OCI-LY7 (cell line): ENCODE results near the gene ZNF284. TPM values are rescaled to one million over a fixed set of nuclear protein-coding genes. Genes with fewer than 3 reads are reported as not detected.

ENCODE experiments used
- Bru-seq: library from RNA; stranded (reverse); fragments of 400-500 nt; gene quantifications from one replicate; lab custom pipeline; 2021; lab: Mats Ljungman, UMichigan
- BruChase-seq, 2 experiments: library from RNA; stranded (reverse); fragments of 400-500 nt; gene quantifications; one replicate each; lab custom pipeline; 2021; lab: Mats Ljungman, UMichigan
- BruUV-seq: library from RNA; stranded (reverse); fragments of 400-500 nt; replicated peaks from 2 replicates; lab custom pipeline; 2021; lab: Mats Ljungman, UMichigan
- CTCF ChIA-PET: fragments of 300-600 bp; sonication (Branson Sonifier 250); formaldehyde crosslinking; loops from one replicate; lab custom pipeline; 2022; ENCODE audit warnings: antibody characterized with exemption; ENCODE audit not compliant: unreplicated experiment; lab: Charles Lee
- POLR2A ChIA-PET: fragments of 300-600 bp; sonication (Branson Sonifier 250); formaldehyde crosslinking; loops from one replicate; lab custom pipeline; 2022; ENCODE audit warnings: antibody characterized with exemption; lab: Charles Lee
- DNase-seq: peaks from one replicate; pipeline ENCODE4 v3.0.0-alpha.2; 2015; ENCODE audit warnings: low spot score
- H2AFZ ChIP-seq: fragments of 200-600 bp; sonication (generic), shearing (Covaris generic); 2 replicates; pipeline ENCODE4 v1.6.1; 2014; ENCODE audit warnings: mild to moderate bottlenecking, antibody characterized with exemption, low read length, moderate library complexity
- H3K27ac ChIP-seq: fragments of 200-600 bp; sonication (generic); 2 replicates; pipeline ENCODE4 v1.5.1; 2014; ENCODE audit warnings: mixed run types, low read depth, mild to moderate bottlenecking, moderate library complexity, low read length, inconsistent platforms; ENCODE audit not compliant: poor library complexity, severe bottlenecking
- H3K36me3 ChIP-seq: fragments of 200-600 bp; sonication (generic); 2 replicates; pipeline ENCODE4 v1.6.1; 2014; ENCODE audit warnings: mild to moderate bottlenecking, antibody characterized with exemption, low read length, moderate library complexity, mixed read lengths; ENCODE audit not compliant: insufficient read depth
- H3K4me1 ChIP-seq: fragments of 200-600 bp; sonication (generic); 2 replicates; pipeline ENCODE4 v1.5.1; 2014; ENCODE audit warnings: mild to moderate bottlenecking, low read length; ENCODE audit not compliant: insufficient read depth, poor library complexity, severe bottlenecking
- H3K4me2 ChIP-seq: fragments of 200-600 bp; sonication (generic); 2 replicates; pipeline ENCODE4 v1.6.1; 2014; ENCODE audit warnings: mild to moderate bottlenecking, low read length
- H3K4me3 ChIP-seq: fragments of 200-600 bp; sonication (generic); 2 replicates; pipeline ENCODE4 v1.5.1; 2014; ENCODE audit warnings: mild to moderate bottlenecking, low read depth, low read length; ENCODE audit not compliant: poor library complexity, severe bottlenecking
- H3K79me2 ChIP-seq: fragments of 200-600 bp; sonication (generic); 2 replicates; pipeline ENCODE4 v1.6.1; 2016; ENCODE audit warnings: low read depth, mild to moderate bottlenecking, low read length, moderate library complexity, mixed read lengths; ENCODE audit not compliant: insufficient read depth
- H3K9me2 ChIP-seq: fragments of 200-600 bp; sonication (generic); 2 replicates; pipeline ENCODE4 v1.6.1; 2016; ENCODE audit warnings: mild to moderate bottlenecking, low read length, mixed read lengths; ENCODE audit not compliant: insufficient read depth
- H3K9me3 ChIP-seq: fragments of 200-600 bp; sonication (generic); 2 replicates; pipeline ENCODE4 v1.6.1; 2014; ENCODE audit warnings: mild to moderate bottlenecking, mixed run types, low read length, mixed read lengths
- H4K20me1 ChIP-seq: fragments of 200-600 bp; sonication (generic); 2 replicates; pipeline ENCODE4 v1.6.1; 2014; ENCODE audit warnings: mild to moderate bottlenecking, antibody characterized with exemption, low read length, moderate library complexity, mixed read lengths; ENCODE audit not compliant: insufficient read depth
- CTCF ChIP-seq: fragments of 200-600 bp; sonication (generic); conservative IDR thresholded peaks from 2 replicates; pipeline ENCODE4 v1.5.1; 2014; ENCODE audit warnings: mild to moderate bottlenecking, antibody characterized with exemption, low read length, moderate library complexity, mixed read lengths
- EZH2phosphoT487 ChIP-seq: fragments of 200-600 bp; sonication (generic); IDR thresholded peaks from 2 replicates; pipeline ENCODE4 v1.6.1; 2018; ENCODE audit warnings: low read depth, borderline replicate concordance, mild to moderate bottlenecking, mixed run types, antibody characterized with exemption, low read length, moderate library complexity, mixed read lengths
- intact Hi-C: fragments of 100-400 bp; cut with micrococcal nuclease; formaldehyde crosslinking; loops from one replicate; pipeline ENCODE4 v1.10.0; 2022; ENCODE audit not compliant: unreplicated experiment
- long read RNA-seq: library from polyadenylated mRNA; stranded (forward); transcript quantifications from one replicate; pipeline ENCODE4 v2.0.0, GENCODE V29; 2022
- total RNA-seq, 2 experiments: library from RNA; depleted of rRNA in 1 of 2; stranded (reverse); fragments of >200 nt in 1 of 2; shearing (Covaris generic) in 1 of 2; gene quantifications; 2 replicates each; pipeline ENCODE4 v1.2.3, GENCODE V29; 2014 to 2022

The ZNF284 gene
- not detected in 2 replicates for total RNA-seq (2014; rRNA removed; shearing (Covaris generic))
- not detected in 2 replicates for total RNA-seq (2022)
- Bru-seq, nascent RNA = not detected
- BruChase-seq, experiment 1, labeled RNA remaining after a 6-hour chase = not detected
- BruChase-seq, experiment 2, labeled RNA remaining after a 2-hour chase = not detected
- long read RNA-seq = 0 reads

DNA sequence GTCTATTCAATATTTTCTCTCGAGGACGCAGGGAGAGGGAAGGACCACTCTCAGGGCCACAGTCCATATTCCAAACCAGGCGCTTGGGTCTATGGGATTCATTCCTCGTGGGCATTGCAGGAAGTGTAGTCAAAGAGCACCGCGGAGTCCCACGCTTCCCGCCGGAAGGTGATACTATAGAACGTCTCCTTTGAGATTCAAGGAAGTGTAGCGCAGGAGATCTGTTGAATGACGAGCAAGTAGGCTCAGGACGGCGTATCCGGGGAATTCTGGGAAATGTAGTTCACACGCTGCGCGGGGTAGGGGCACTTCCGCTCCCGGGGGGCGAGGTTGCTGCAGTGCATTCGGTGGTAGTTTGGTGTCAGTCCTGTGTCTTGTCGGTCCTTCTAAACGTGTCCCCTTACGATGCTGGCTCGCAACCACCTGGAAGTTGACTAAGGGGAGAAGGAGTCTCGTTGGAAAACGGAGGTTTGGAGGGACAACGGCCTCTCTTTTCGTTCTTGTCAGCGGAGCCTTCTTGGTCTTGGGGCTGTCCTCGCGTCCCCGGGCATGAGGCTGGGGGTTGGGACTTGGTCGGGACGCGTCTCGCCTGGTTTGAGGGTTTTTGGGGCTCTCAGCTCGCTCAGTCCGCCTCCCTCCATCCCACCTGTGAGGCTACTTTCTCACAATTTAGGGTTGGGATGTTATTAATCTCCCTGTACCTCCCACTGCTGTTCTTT lies at the start of gene ZNF284:
TSS of gene ZNF284 (plus strand) at position 336 of the 719 bp plus-strand sequence. CDS start 4,231 bp downstream, outside the sequence.
- no peaks in the 10 kb centered on the region for H3K9me3 ChIP-seq
- no TSS peak for BruUV-seq
- CTCF ChIA-PET = no interaction called here
- intact Hi-C loops = no loop called here
- H3K4me3 ChIP-seq = no peak within 1 kb of the TSS
- no peak within 1 kb of the TSS for H2AFZ ChIP-seq
- H3K36me3 ChIP-seq = no peaks in the 10 kb centered on the region
- no peak within 1 kb of the TSS for H3K27ac ChIP-seq
- H3K9me2 ChIP-seq = no peaks in the 10 kb centered on the region
- TF ChIP-seq CTCF = no peak
- TF ChIP-seq EZH2phosphoT487 = no peak
- H3K4me1 ChIP-seq = no peaks in the 10 kb centered on the region
- POLR2A ChIA-PET = no interaction called here
- H4K20me1 ChIP-seq = no peaks in the 10 kb centered on the region
- H3K79me2 ChIP-seq = no peaks in the 10 kb centered on the region
- DNase-seq = no peak
- H3K4me2 ChIP-seq = no peak within 1 kb of the TSS

DNA sequence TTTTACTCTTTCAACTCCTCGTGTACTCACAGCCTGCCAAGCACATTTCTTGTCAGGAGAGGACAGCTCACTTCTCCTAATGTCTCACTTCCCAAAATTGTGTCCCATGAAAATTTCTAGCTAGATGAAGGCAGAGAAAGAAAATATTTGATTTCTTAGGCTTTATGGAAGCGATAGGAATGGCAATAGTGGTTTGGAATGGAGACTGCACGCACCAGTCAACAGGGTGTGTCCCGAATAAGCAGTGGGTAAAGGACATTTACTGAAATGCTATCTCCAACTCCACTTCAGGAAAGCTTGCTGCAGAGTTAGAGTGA lies 47.1 kb upstream of the ZNF284 start:
- no peak for TF ChIP-seq CTCF
- no peak for TF ChIP-seq EZH2phosphoT487
- Histone ChIP-seq H3K27ac (no peak overlapping the region), H3K4me2 (no peak overlapping the region; the same call in 1 of the 2 replicates), H3K79me2 (no peaks in the 10 kb centered on the region), H2AFZ (no peak overlapping the region), H3K9me3 (no peaks in the 10 kb centered on the region), H3K36me3 (no peaks in the 10 kb centered on the region), H4K20me1 (no peaks in the 10 kb centered on the region), H3K9me2 (no peaks in the 10 kb centered on the region), H3K4me1 (no peaks in the 10 kb centered on the region), H3K4me3 (no peak overlapping the region)
- CTCF ChIA-PET = no interaction called here
- intact Hi-C loops = no loop called here
- DNase-seq = no peak
- POLR2A ChIA-PET = interaction anchor here (0.7 to 1.1 kb wide), 2 partner anchors 51 to 232 kb away, joined by 3 to 5 read pairs; no protein-coding TSS in a partner anchor
- BruUV-seq = no TSS peak
